ENCODE data around the gene MAN2B2.
A peak's percentile ranks its signal among the peaks of the same experiment; 100 is the strongest.

MAN2B2 gene
- total RNA-seq = 28.8 to 108 reads per million in 2 experiments

DNA sequence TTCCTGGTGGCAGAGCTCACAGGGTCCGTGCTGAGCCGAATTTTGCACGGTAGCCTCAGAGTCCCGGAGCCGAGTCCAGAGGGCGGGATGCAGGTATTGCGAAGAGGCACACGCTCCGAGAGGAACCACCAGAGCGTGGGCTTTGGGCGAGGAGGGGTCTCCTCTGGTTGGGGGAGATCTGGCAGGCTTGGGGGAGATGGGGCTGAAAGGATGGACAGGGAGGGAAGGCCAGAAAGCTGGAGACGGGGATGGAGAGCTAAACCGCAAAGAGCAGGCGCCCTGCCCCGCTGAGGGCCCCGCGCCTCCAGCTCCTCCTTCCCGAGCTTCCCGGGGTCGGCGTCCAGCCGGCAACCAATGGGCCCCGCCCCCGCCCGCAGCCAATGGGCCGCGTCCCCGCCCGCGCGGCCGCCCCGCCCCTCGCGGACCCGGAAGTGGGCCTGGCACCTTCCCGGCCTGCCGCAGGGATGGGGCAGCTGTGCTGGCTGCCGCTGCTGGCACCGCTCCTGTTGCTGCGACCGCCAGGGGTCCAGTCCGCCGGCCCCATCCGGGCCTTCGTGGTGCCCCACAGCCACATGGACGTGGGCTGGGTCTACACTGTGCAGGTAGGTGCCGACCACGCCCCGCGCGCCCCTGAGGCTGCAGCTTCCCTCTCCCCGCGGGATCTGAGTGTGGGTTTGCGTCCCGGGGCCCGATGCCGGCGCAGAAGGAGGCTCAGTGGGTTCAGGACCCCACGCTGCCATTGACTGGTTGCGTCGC, at the start of gene MAN2B2:
Gene MAN2B2 (plus strand): TSS at position 443 of the 756 bp plus-strand sequence. CDS start 22 bp downstream, at position 465.
- peak; percentile 76 for DNase-seq (ENCODE audit: low read depth)

DNA sequence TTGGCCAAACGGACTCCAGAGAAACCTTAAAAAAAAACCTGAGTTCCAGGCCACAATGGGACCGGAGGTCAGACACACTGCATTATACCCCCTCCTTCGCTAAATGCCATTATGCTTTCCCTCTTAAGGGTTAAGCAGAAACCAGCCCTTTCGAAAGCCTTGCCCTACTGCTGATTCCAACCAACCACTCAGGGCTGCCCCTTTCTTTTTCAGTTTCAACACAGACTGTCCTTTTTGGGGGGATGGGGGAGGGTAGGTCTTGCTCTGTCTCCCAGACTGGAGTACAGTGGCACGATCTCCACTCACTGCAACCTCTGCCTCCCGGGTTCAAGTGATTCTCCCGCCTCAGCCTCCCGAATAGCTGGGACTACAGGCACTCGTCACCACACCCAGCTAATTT, 49.5 kb upstream of the MAN2B2 start:
- no peak for DNase-seq (ENCODE audit: low read depth)

DNA sequence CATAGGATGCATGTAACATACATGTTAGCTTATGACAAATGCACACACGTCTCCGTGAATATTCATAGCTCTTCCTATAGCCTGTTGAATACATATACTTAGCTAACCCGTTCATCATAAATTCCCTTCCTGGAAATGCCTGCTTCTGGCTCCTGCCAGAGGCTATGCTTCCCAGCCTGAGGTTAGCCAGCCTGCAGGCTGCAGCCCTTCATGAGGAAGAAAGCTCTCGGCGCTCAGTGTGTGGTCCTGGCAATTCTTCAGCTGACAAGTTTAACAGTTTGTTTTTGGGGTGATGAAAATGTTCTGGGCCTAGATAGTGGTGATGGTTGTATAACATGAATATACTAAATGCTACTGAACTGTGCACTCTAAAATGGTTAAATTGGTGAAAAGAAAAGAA, 48.8 kb upstream of the MAN2B2 start:
- no peak for DNase-seq (ENCODE audit: low read depth)

DNA sequence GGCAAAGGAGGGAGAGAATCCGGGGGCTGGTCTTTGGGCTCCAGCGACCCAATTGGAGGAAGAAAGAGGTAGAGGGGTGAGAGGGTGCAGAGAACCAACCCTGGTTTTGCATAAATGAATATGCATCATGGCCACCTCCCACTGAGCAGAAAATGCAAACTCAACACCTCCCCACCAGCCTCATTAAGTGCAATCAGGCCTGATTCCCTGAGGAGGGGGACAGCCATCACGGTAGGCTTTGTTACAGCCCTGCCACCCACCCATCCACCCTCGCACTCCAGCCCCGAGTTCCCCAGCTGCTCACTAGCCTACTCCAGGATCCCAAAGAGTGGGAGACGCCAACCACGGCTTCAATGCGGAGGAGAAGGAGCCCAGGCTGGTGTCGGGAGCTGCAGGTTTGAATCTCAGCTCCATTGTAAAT, 48.3 kb upstream of the MAN2B2 start:
- DNase-seq (ENCODE audit: low read depth) = no peak

DNA sequence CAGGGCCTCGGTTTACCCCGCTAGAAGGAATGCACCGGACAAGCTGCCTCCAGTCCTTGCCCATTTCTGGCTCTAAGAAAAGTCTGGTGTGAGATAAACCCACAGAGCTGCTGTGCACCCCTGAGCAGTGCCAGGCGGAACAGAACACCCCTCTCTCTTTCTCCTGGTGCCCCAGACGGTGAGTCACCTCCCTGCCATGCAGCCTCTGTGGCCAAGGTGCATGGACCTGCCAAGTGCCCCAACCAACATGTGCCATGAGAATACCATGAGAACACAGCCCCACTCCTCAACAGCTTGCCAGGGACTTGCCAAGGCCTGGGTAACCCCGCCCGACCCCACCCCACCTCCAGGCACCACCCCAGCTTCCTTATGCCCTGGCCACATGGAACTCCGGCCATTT, 47.7 kb upstream of the MAN2B2 start:
- no peak for DNase-seq (ENCODE audit: low read depth)

DNA sequence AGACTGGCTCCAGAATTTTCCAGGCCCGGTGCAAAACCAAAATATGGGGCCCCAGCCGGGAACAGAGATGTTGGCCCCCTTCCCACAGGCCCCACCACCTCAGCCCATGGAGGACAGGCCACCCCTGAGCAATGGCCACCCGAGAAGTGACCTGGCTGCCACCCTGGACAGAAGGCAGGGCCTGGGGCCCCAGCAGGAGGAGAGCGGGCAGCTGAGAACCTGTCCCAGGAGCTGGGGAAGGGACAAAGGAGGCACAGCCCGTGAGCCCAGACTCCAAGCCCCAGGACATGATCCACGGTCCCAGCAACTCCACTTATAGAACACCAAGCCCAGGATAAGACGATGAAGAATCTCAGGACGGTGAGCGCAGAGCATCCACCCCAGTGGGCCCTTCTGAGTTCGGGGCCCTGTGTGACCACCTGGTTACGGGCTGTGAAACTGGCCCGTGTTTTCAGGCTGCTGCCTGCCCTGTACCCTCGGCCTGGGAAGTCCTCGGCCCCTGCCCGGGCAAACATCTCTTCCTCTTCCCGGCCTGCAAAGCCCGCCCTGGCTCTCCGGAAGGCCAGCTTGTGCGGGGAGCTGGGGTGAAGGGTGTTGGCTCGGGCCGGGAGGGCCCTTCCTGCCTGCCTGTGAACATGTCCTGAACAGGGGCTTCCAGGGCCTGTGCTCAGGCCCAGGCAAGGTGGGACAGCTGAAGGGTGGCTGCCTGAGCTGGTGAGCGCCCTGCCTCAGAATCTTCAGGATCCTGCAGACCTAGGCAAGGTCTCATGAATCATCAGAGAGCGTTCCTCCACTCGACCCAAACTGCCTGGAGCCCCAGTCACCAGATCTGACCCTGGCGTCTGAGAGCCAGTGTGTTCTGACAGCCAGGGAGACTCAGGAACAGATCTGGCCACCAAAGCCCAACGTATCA, 47.0 kb upstream of the MAN2B2 start:
- DNase-seq (ENCODE audit: low read depth) = no peak

DNA sequence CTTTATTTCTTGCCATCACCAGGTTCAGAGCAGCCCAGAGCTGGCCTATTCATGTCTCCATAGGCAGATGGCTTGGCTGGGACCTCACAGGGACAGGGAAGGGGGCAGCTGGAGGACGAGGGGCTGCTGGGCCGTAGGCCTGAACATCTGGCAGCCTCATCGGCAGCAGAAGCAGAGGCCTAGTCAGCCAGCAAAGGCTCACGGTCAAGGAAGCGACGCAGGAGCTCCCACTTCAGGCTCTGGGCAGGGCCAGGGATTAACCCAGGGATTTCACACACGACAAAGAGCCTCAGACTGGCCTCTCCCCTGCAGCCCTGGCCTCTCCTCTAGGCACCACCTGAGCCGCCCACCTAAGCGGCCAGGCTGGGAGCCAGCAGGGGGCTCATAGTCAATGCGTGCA, 46.0 kb upstream of the MAN2B2 start:
- no peak for DNase-seq (ENCODE audit: low read depth)

DNA sequence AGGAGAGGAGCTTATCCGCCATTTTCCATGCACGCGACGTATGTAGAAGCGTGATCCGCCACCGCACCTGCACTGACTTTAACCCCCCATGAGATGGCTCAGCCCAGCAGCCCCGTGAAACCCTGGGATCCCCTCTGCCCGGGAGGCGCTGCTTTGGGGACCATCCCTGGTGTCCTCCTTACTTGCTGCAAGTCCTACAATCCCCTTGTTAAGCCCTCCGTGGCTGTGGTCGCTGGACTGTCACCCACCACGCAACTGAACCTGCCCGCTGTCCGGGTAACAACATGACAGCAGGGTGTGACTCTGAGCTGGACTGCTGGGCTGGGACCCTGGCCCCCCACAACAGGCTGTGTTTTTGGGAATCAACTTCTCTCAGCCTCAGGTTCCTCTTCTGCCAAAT, 44.7 kb upstream of the MAN2B2 start:
- no peak for DNase-seq (ENCODE audit: low read depth)

DNA sequence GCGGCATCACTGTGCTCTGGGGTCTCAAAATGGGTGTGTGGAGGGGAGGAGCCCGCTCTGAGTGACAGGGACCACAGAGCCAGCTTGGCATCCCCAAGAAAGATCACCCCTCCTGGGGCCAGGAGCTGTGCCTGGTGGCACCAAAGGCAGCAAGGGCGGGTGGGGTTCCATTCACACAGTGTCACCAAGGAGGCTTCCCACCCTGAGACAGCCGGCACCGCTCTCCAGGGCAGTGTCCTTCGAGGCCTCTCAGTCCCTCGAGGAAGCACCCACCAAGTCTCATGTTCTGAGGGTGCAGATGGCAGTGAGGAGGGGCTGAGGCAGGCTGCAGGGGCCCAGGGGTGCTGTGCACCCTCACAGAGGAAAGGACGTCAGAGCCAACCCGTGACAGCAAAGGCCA, 44.0 kb upstream of the MAN2B2 start:
- no peak for DNase-seq (ENCODE audit: low read depth)

DNA sequence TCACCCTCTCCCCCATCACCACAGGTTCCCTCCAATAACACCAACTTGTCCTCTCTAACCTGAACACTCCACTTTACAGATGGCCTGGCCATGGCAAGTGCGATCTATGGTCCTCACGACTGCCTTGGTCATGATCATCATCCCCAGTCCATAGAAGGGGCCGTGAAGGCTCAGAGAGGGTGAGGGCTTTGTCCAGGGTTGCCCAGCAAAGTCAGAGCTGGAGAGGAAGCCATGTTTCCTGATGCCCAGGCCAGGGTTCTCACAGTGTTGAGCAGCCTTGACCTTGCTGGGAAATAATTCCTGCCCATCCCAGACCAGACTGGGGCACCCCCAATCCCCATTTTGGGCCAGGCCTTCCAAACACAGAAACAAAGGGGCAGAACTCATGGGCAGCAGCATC, 42.9 kb upstream of the MAN2B2 start:
- no peak for DNase-seq (ENCODE audit: low read depth)

DNA sequence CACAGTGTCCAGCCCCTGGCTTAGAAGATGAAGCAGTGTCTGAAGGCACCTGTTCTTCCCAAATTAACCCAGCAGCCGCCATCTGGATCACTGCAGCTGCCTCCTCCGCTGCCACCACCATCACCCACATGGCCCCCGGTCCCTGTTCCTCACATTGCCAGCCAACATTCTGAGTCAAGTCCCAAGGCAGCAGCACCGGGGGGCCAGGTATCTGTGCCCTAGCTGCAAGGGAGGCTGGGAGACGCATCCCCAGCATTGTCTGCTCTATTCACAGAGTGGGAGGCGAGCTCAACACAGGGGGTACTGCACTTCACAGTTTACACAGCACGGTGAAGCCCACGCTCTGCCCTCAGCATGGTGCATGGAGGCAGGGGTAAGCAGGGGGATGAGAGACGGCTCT, 42.3 kb upstream of the MAN2B2 start:
- no peak for DNase-seq (ENCODE audit: low read depth)

DNA sequence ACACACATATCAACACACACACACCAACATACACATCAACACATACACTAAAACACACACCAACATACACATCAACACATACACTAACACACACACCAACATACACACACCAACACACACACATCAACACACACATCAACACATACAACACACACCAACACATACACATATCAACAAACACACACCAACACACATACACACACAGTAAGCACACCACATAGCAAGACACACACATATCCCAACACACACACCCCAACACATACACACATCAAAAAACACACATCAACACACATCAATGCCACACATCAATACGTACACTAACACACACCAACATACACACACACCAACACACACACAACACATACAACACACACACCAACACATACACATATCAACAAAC, 40.9 kb upstream of the MAN2B2 start:
- no peak for DNase-seq (ENCODE audit: low read depth)

DNA sequence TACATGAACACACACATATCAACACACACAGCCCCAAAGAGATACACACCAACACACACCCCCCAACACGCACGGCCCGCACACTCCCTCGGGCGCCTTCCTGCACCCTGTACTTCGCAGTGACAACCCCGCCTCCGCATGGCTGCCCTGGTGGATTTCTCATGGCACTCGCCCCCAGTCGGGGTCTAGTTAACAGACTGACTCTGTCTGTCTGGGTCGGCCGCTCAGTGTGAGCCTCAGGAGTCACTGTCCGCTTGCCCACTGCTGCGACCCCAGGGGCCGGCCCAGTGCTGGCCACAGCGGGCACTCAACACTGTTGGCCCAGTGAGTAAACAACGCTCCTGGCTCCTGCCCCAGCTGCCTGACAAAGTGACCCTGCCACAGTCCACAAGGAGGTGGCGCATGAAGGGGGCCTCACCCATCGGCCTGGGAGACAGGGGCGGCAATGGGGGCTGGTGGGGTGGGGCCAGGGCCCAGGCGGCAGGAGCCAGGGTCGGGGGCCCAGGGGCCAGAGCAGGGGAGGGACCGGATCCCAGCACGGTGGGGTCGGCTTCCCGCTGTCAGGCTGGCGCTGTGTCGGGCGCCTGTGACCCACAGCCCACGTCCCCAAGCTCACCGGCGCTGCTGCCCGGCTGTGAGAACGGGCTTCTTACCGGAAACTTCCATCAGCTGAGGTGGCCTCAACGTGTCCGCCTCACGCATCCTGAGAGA, 40.2 kb upstream of the MAN2B2 start:
- DNase-seq (ENCODE audit: low read depth) = no peak

DNA sequence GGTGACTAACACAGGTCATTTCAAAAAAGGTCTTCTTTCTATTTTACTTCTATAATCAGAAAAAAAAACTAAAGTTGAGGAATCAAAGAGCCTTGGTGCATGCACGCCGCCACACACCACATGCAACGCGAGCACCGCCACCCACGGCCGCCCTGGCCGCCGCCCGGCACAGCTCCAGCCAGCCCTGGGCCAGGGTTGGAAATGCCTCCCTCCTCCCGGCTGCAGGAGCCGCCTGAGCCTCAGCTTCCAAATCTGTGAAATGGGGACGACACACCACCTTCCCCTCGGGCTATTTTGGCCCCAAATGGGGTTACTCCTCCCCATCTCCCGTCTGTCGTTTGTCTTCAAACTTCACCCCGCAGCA, 39.7 kb upstream of the MAN2B2 start:
- DNase-seq (ENCODE audit: low read depth) = no peak

DNA sequence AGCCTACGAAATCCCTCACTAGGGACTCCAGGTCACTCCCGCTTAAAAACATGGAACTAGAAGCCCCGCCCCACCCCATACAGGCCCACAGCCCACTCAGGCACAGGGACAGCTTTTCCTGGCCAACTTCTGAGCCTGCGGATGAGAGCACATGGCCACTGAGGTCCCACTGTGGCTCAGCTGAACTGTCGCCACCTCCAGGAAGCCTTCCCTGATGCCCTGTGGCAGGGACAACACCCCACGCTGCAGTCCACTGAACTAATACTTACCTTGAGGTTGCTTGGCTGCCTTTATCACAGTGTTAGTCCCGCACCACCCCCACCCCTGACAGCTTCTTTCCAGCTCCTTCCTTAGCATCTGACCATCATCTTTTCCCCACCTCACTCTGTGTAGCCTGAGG, 39.3 kb upstream of the MAN2B2 start:
- DNase-seq (ENCODE audit: low read depth) = no peak

DNA sequence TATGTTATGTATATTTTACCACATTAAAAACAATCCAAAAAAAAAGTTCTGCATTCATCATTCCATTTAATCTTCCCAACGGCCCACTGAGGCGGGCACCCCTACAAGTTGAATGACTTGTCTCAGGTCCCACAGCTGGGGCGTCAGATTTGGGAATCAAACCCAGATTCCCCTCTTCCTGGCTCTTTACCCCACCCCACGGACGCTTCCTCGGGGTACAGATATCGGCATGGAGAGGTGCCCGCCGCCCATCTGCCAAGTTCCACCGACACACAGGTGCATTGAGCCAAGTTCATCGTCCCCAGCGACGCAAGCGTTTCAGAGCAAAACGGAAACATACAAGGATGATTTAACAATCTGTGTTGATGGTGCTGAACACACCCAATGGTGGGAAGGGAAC, 36.9 kb upstream of the MAN2B2 start:
- no peak for DNase-seq (ENCODE audit: low read depth)

DNA sequence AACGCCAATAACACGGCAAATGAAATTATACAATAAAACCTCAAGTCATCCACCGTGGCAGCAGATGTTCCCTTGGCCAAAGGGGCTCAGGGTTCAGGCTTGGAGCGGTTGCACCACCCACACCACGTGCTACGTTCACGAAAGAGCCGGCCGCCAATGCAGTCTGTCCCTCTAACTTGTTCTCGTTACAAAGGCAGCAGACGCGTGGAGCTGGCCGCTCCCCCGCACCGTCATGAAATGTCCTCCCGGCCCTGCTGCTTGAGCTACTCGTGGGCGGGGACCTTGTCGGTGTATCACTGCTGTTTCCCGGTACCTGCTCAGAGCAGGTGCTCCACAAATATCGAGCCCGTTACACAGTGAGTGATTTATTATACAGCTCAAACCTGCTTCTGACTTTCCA, 36.4 kb upstream of the MAN2B2 start:
- DNase-seq (ENCODE audit: low read depth) = no peak

DNA sequence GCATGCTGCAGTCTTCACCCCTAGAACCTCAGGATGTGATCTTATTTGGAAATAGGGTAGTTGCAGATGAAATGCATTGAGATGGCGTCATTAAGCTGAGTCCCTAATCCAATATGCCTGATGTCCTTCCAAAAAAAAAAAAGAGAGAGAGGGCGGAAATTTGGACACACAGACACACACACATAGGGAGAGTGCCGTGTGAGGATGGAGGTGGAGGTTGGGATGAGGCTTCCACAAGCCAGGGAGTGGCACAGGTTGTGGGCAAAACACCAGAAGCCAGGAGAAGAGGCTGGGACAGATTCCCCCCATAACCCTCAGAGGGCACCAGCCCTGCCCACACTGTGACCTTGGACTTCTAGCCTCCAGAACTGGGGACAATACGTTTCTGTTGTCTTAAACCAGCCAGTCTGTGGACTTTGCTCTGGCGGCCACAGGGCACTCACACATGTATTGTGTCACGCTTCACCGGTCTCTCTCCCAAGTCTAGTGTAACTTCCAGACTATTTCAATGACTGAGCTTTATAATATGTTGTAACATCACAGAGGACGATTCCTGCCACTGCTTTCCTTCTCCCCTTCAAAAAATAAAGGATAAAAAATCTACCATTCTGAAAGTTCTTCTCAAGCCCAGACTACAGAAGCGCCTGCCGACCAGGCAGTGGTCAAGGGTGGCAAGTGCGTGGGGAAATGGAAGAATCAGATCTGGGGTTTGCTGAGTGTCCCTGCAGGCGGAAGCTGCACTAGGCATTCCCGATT, 35.8 kb upstream of the MAN2B2 start:
- no peak for DNase-seq (ENCODE audit: low read depth)

DNA sequence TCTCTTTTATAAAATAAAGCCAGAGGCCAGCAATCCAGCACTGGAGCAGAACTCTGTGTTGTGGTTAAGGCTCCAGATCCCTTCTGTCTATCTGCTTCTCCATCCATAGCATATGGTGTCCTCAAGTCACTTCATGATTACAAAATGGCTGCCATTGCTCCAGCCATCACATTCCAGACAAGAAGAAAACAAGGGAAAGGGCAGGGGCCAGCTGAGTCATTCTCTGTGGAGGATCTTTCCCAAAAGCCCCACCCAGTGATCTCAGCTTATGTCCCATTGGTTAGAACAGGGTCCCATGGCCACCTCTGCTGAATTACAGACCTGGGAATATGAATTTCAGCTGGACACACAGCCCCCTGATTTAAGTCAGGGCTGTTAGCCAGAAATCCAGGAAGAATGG, 34.1 kb upstream of the MAN2B2 start:
- no peak for DNase-seq (ENCODE audit: low read depth)

DNA sequence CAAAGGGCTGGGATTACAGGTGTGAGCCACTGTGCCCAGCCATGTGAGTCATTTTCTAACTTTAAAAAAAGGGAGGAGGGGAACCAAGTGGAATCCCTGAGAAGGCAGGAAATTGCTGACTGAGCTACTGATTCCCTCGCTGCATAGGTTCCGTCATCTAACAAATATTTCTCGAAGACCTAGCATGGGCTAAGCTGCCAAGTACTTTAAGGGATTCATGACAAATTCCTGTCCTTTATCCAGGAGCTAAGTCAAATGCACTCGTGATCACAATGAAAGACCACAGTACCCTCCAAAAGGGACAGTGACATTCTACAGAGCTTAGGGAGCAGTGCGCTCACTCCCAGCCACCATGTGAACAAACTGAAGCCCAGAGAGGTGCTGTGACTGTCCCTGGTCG, 33.2 kb upstream of the MAN2B2 start:
- no peak for DNase-seq (ENCODE audit: low read depth)

DNA sequence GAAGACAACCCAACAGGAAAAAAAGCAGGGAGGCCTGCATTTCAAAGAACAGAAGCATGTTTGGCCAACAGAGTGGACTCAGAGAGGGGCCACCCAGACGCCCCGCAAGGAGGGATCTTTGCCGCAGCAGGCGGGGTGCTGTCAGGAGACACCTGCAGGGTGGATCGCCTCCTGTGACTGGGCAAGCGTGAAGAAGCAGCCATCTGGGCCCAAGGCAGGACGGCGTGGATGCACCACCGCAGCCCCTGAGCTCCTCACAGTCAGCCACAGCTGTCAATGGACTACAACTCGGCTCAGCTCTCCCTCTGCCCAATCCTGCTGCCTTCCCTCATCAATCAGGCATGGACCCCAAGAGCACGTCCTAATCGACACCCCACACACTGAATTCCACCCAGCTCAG, 32.0 kb upstream of the MAN2B2 start:
- no peak for DNase-seq (ENCODE audit: low read depth)

DNA sequence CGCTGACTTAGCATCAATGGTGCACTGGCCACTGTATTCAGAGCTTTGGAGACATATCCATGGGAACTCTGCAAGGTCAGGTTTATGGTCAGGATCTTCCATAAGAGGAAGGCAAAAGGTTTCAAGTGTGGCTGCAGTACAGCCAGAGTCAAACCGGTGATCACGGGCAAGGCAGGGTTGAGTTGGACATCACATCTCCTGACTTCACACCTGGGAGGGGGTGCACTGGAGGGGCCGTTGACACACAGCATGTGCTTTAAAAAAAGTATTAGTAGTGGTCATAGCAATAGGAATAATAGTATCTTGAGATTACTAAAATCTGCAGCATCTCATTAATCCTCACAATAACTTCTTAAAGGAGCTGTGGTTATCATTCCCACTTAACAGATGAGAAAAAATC, 28.9 kb upstream of the MAN2B2 start:
- no peak for DNase-seq (ENCODE audit: low read depth)
